HG02852 (cell line): Measurements from ENCODE around the gene CACNG4.
A peak's percentile ranks its signal among the peaks of the same experiment; 100 is the strongest.

Experiments used
- ATAC-seq: cut with Tn5 transposase; IDR thresholded peaks from one replicate; pipeline ENCODE4 v1.9.1; 2021; ENCODE audit warnings: mild to moderate bottlenecking, moderate library complexity; ENCODE audit not compliant: unreplicated experiment

Gene CACNG4

DNA sequence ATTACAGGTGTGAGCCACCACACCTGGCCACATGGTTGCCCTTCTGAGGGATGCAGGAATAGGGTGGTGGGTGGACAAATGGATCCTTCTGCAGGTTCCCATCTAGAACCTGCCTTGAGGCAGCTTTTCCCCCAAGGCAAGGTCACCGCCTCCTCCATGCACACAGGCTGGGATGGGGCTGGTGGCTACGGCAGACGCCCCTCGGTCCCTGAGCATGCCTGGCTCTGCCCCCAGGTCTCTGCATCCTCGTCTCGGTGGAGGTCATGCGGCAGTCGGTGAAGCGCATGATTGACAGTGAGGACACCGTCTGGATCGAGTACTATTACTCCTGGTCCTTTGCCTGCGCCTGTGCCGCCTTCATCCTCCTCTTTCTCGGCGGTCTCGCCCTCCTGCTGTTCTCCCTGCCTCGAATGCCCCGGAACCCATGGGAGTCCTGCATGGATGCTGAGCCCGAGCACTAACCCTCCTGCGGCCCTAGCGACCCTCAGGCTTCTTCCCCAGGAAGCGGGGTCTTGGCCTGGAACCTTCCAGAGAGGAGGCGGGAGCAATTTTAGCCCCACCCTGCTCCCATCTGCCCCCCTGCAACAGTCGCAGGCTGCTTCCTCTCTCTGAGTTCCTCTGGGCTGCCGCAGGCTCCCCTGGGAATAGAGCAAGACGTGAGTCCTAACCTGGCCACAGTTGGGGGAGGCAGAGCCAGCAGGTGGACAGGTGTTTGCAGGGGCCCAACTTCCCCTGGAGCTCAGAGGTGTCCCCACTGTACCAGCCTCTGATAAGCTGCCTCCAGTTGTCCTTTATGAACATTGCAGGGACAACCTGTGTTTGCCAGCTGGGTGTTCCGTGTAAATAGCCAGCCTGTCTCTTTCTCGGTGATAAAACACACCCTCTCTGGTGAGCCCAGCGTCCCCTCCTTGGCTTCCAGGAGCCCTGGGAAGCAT is 91.6 kb downstream of the CACNG4 start:
- no peak for ATAC-seq

DNA sequence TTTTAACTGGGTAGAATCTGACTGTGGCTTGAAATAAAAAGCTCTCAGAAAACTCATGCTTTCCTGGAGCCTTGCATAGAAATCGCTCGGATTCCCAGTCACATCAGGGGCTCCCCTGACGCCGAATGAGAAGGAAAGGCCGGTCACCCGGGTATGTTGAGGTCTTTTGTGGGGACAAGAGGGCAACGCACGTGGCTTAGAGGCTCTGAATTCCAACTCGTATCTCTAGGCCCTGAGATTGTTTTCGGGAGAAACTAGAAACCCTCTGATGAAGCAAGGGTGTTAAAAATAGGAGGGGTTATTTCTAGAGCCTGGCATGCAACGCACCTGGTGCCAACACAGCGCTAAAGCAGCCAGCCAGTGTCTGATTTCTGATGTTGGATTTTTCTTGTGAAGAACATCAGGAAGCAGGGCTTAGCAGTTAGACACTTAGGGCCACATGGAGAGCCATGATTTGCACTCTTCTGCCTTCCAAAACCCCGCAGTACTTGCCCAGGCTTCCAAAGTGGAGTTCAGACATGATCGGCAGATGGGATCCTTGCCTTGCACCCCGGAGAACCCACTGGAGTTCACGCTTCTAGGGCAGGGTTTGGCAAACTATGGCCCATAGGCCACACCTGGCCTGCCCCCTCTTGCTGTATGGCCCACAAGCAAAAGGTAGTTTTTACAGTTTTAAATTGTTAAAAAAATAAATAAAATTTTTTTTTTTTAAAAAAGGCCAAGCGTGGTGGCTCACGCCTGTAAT is 92.4 kb downstream of the CACNG4 start:
- ATAC-seq, result no peak

DNA sequence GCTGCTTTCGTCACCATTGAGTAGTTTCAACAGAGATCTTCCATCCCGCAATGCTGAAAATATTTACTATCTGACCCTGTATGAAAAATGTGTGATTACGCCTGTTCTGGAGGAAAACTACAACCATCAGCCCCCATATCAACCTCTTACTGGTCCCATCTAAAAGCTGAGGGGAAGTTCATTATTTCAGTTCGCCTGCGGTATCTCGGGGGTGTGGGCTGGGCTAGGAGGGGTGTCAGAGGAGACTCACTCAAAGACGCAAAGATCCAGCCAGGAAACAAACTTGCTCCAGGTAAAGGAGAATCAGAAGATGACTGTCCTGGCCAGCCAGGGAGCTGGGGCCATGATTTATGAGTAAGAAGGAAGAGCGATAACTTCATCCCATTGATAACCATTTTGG is 93.5 kb downstream of the CACNG4 start:
- ATAC-seq, result no peak

DNA sequence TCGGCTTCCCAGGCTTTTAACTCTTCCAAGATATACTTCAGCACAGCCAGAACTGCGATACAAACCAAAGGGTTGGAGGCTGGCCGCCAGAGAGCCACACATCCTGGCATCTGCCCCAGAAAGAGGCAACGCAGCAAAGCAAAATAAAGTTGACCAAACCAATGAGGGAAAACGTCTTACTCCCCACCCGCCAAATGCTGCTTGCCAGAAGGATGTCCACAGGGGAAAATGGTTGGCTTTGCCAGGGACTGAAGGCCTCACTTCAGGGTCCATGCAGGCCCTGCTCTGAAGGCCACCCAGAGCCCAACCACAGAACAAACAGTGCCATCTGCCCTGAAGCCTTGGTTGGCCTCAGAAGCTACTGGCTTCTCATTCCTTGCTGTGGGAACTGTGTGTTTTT is 94.9 kb downstream of the CACNG4 start:
- ATAC-seq, result no peak

DNA sequence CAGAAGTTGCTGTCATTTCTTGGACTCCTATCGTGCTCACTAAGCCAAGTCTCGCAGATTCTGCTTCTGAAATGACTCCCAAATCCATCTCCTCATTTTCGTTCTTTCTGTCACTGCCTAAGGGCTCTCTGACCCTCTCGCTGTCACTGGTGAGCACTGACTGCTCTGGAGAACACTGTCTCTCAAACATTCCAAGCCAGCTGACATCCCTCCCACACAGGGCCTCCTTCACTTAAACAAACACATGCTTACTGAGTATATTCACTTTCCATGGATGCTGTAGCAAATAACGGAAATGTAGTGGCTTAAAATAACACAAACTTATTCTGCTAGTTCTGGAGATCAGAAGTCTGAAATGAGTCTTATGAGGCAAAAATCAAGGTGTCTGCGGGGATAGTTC is 98.6 kb downstream of the CACNG4 start:
- no peak for ATAC-seq

DNA sequence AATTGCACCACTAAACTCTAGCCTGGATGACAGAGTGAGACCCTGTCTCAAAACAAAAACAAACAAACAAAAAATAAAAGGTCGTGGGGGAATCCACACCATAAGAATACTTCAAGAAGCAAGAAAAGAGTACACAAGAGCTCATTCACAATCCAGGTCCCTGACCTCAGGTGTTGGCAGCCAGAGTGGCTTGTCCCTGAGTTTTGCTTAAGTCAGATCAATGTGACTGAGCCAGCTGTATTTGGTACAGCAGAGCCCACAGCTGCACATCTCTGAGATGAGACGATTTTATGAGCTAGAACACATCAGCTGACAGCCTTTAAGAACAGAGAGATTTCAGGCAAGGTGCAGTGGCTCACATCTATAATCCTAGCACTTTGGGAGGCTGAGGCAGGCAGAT is 102.2 kb downstream of the CACNG4 start:
- no peak for ATAC-seq

DNA sequence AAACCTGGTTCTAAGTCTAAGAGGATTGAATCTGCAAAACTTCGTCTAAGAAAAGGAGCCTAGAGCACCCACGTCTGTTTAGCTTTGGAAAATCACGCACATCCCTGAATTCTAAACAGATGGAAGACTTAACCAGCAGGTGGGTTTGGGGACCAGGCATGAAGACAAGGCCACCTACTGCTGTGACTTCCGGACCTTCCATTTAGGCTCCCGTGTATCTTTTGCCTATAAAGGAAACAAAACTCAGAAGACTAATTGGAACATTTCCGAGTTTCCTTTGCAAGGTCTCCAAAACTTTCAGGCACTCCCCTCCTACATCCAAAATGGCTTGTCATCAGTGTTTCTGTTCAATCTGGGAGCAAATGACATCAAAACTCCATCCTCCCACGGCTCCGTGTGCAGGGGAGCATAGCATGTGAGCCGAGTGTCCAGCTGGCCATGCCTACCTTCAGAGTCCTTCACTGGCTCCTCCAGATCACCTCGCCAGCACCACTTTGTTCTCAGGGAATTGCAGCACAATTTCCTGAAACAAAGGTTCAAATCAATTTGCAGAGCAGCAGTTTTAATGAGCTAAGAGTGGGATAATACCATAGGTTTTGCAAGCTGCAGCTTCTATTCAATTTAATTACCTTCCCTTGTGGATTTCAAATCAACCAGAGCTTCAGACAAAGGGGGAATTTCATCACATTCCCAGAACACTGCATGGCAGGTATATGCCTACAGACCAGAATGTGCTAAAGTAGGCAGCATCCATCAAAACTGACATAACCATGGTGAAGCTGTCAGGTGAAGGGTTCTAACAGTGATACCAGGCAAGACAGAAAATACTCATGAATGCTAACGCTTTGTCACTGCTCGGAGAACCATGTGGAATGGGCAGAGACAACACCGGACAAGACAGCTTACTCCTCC is 103.3 kb downstream of the CACNG4 start:
- no peak for ATAC-seq

DNA sequence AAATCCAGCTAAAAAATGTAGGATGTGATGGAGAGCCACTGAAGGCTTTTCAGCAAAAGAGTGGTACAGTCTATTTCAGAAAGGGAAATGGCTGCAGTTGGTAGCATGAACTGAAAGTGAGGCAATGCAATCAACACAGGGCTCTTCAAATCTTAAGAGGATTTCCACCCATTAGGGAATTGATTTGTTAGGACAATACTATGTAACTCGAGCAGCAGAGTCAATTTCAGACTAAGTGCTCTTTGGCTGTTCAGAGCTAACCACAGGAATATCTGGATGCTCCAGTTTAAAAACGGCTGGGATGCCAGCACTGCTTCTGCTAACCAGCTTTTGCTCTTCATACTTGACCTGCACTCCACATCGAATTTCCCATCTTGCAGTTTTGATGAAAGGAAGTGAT is 104.5 kb downstream of the CACNG4 start:
- no peak for ATAC-seq

DNA sequence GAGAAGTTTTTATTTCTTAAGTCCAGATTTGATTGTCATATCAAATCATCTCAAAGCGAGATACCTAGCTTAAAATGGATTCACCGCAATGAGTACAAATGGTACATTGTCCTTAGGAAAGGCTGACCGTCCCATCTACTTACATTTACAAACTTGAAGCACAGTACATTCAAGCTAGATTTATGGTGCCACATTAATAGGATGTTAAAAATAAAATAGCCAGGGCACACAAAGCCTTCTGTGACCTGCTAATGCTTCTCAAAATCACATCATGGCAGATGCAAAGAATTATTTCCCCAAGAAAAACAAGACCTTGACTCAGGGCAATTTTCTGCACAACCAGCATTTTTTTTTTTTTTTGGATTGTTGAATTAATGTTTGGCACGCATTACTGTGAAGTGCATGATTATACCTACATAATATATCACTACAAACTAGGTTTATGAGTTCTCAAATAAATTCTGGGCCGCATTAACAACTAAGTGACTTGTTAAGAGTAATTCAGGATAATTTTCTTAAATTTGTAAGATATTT is 105.2 kb downstream of the CACNG4 start:
- ATAC-seq, result no peak

DNA sequence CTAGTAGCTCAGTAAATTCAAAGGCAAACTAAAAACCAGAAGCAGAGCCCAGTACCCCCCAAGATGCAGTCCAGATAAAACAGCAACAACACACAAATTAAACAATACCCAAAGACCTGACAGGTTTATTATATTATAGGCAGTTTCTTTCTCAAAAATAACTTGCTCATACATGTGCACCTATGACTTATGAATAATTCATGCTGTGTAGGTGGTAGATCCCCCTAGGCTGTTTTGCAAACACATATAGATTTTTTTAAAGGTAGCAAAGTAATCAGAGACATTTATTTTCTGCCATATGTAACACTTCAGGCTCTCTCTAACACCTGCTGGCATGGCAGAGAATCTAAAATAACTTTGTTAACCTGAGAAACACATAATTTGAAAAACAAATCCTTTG is 107.1 kb downstream of the CACNG4 start:
- no peak for ATAC-seq

DNA sequence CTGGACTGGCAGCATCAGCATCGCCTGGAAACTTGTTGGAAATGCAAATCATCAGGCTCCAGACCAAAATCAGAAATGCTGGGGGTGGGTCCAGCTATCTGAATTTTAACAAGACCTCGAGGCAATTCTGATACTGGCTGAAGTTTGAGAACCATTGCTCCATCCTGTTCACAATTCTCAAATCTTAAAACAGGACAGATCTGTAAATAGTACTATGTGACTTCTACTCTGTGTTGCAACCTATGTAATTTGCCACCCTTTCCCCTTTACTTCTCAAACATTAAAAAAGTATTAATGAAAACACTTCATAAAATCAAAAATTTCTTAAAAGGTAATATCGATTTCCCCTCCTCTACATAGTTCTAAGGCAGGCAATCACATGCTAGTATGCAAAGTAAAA is 108.4 kb downstream of the CACNG4 start:
- no peak for ATAC-seq

DNA sequence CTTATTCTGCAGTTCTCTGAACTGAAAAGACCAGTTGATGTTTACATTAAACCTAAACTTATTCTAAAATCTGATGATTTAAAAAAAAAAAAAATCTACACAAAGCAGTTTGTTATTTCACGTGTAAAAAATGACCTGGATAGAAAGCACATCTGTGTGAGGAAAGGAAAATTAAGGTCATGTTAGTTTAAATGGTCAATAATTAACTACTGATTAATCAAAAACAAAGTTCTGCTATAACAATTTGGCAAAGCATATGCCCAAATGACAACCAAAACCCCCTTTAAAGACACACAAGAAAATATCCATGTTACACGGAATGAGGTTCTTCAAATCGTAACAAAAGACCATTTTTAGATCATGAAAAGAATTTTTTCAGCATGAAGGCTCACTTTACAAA is 110.3 kb downstream of the CACNG4 start:
- no peak for ATAC-seq

DNA sequence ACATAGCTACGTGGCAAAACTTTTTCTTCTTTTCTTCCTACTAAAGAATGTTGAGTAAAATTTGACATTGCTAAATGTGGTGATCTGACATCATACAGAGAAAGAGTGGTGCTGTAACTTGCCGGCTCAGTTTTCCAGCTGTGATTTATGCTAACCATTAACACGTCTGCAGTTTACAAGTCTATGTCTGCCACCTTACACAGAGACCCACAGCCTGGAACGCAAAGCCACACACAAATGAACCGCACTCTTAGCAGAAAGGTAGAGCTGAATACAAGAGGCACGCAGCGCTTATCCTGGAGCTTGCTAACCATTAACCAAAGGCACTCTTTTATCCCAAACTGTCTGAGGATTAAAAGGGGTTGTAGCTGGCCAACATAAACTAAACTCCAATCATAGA is 111.8 kb downstream of the CACNG4 start:
- no peak for ATAC-seq

DNA sequence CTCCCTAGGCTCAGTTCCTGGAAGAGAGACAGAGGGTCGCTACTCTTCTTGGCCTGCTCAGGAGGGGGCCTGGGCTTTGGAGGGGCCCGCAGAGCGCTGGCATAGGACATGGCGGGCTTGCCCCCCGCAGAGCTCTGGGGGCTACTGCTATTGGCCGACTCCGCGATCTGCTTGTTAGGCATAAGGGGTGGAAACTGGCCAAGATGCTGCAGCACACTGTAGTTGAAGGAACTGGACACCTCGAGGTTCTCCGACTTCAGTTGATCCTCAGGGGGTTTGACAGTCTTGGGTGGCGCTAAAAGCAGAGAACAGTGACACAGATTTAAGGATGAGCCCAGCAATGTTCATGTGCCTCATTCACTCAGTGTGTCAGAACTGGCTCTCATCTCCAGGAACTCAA is 113.8 kb downstream of the CACNG4 start:
- ATAC-seq, result no peak

DNA sequence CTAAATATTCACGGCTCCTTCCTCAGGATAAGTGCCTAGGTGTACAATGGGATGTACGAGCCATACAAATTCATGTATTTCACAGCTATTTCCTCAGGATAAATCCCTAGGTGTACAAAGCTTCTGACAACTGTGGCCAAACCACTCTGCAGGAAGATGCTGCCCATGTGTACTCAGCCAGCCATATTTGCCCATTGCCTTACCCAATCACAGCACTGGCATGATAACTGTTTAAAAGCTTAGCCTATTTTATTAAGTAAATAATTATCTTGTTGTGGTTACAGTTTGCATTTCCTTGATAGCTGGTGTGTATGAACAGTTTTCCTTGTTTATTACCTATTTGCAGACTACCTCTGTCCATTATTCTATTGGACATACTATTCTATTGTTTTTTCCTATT is 115.0 kb downstream of the CACNG4 start:
- no peak for ATAC-seq

DNA sequence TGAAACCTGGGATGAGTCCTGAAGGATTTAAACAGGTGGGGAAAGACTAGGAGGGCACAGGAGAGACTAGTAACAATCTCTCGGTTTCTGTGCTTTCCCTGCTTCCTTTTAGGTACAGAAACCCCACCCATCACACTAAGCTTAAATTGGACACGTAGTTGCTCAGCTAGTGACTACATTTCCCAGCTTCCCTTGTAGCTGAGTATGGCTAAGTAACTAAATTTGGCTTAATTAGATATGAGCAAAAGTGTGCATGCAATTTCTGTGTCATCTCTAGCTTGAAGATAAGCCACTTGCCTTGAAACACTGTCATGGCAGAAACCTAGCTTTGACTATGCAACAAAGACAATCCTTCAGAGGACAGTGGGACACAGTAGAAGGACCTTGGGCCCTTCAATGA is 116.3 kb downstream of the CACNG4 start:
- no peak for ATAC-seq

DNA sequence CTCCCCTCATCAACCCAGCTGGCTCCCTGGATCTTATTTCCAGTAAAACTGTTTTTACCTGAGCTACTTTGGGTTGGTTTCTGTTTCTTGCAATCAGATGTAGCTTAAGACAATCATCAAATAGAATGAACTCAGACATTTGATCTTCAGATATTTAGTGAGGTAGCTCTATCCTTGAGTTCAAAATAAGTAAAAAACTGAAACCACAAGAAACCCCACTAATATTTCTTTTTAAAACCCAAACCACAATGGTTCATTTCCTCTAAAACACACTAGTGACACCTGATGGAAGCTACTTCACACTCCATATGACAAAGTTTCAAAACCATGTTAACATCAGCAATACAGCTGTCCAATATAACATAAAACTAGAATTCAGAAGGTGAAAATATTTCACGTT is 117.6 kb downstream of the CACNG4 start:
- peak; percentile 81 for ATAC-seq
